ENCODE measurements around the gene YIF1A. TPM values are rescaled to one million over a fixed set of nuclear protein-coding genes. Genes with fewer than 3 reads are reported as not detected.
A peak's percentile ranks its signal among the peaks of the same experiment; 100 is the strongest.

The YIF1A gene
- total and polyA plus RNA-seq, 12 donors = 69.7 to 154 (median 99.5) TPM

DNA sequence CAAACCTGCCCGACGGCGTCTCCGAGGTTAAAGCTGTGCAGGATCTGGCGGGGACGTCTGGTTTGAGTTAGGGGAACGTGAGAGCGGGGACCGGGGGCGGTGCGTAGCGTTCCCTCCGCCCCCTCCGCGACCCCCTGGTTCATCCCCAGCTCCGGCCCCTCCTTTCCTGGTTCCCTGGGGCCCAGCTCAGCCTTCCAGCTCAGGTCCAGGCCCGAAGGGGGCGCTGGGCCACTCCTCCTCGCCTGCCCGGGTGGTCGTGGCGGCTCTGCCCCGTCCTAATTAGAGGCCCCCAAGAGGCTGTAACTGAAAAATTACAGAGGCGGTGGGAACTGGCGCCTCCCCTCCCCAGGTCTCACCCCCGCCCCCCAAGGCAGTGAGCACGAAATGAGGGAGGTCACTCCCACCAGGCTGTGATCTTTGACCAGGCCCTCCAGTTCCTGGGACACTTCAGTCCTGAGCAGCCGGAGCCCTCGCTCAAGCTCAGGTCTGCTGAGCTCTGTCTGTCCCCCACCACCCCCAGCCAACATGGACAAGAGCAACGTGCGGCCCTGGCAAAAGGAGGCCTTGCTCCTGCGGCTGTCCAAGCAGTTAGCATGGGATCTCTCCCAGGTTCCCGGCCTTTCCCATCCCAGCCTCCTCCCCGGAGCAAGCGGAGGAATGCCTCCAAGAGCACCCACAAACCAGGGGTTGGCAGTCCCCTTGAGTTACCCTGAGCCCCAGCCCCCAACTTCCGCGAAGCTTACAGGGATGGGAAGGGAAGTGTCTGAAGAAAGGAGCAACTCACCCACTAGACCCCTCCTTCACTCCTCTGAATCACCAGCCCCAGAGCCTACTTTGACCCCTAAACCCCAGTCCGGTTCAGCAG lies 24.6 kb upstream of the YIF1A start:
- H3K4me3 ChIP-seq = peak overlapping the region in 1 of 4 donors; percentile 35
- H3K4me1 ChIP-seq (replicated peaks in 1 of 2) = peaks cover 6 to 16% of the 10 kb centered on the region in 2 donors

DNA sequence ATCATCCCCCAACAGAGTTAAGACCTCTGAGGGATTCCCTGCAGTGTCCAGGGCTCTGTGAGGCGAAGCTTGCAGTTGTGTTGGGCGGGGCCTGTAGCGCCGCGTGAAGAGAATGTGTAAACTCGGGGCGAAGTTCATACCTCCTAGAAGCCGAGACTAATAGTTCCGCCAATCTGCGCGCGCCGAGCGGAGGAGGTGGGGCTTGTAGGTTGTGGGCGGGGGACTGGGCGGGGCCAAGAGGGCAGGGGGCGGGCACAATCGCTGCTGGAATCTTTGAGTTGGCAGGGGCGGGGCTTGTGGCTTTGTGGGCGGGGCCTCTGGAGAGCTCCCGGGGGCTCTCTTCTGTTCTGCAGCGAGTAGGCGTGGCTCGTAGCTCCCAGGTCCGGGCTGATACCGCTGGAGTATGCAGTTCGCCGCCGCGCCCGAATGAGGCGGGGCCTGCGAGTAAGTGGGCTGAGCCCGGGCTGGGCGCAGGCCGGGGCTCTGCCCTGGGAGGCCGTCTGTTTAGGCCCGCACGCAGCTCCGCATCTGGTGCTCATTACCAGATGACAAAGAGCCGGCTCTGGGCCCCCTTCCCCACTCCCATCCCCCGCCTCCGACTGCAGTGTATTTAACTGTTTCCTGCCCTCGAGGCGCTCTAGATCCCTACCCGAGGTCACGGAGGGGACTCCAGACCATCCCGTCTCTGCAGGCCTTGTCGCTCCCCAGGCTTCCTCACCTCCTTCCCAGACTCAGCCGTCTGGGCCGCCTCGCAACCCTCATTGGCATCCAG lies 23.8 kb upstream of the YIF1A start:
- peak; percentile 99 to 100 (median 99) for DNase-seq

More for the DNA sequence above, 24.6 kb upstream of the YIF1A start:
- Histone ChIP-seq H3K36me3 (replicated peaks in 1 of 2) (no peaks in the 10 kb centered on the region), H3K27me3 (no peaks in the 10 kb centered on the region), H3K9me3 (replicated peaks in 1 of 3) (no peaks in the 10 kb centered on the region), H3K27ac (peak overlapping the region in 4 of 5 donors; percentile 30 to 91 (median 78))
- DNase-seq = no peak
- intact Hi-C loops (cut with DNase I) = no loop called here
- 37 to 91% (median 44%) methylated on average over 5 to 38 of the region's 38 CpGs for WGBS, 4 donors
- no peak for TF ChIP-seq POLR2A (IDR thresholded peaks at IDR 0.05)
- TF ChIP-seq, protein P1, sequence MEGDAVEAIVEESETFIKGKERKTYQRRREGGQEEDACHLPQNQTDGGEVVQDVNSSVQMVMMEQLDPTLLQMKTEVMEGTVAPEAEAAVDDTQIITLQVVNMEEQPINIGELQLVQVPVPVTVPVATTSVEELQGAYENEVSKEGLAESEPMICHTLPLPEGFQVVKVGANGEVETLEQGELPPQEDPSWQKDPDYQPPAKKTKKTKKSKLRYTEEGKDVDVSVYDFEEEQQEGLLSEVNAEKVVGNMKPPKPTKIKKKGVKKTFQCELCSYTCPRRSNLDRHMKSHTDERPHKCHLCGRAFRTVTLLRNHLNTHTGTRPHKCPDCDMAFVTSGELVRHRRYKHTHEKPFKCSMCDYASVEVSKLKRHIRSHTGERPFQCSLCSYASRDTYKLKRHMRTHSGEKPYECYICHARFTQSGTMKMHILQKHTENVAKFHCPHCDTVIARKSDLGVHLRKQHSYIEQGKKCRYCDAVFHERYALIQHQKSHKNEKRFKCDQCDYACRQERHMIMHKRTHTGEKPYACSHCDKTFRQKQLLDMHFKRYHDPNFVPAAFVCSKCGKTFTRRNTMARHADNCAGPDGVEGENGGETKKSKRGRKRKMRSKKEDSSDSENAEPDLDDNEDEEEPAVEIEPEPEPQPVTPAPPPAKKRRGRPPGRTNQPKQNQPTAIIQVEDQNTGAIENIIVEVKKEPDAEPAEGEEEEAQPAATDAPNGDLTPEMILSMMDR (IDR thresholded peaks at IDR 0.05) = no peak

DNA sequence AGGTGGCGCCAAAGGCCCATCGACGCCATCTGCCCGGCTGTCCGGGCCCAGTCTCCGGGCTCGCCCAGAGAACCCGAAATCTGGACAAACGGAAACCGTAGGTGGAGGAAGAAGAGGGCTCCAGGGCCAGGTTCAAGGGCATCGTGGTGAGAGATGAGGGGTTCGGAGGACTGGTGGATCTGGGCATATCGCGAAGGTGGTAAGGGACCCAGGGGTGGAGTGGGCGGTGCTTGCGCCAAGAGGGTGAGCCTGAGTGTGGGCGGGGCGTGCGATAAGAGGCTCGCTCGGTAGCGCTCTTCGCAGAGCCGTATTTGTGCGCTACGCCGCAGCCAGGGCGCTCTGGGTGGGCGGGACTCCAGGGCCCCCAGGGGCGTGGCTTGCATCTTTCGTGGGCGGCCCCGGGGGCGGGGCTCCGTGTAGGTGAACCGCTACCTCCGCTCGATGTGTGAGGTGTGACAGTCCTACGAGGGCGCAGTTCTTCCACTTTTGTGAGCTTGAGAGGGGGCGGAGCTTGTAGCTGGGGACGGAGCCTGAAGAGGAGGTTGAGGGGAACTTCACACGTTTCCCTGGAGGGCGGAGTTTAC lies 23.1 kb upstream of the YIF1A start:
- Histone ChIP-seq H3K27me3 (no peaks in the 10 kb centered on the region), H3K36me3 (replicated peaks in 1 of 2) (no peaks in the 10 kb centered on the region), H3K27ac (peak overlapping the region; percentile 67 to 91 (median 81)), H3K4me1 (replicated peaks in 1 of 2) (peaks cover 6 to 7% of the 10 kb centered on the region in 2 donors), H3K9me3 (replicated peaks in 1 of 3) (no peaks in the 10 kb centered on the region), H3K4me3 (peak overlapping the region in 3 of 4 donors; percentile 36 to 57 (median 48))
- TF ChIP-seq, protein P1 (IDR thresholded peaks at IDR 0.05) = peak; percentile 34 to 97 (median 90)
- TF ChIP-seq POLR2A (IDR thresholded peaks at IDR 0.05) = peak in 1 of 2 donors; percentile 57
- 0 to 1% (median 0%) methylated on average over 15 to 44 of the region's 44 CpGs for WGBS, 4 donors
- intact Hi-C loops (cut with DNase I) = no loop called here
- peak; percentile 87 to 97 (median 92) for DNase-seq

More for the DNA sequence above, 23.8 kb upstream of the YIF1A start:
- Histone ChIP-seq H3K36me3 (replicated peaks in 1 of 2) (no peaks in the 10 kb centered on the region), H3K4me3 (peak overlapping the region in 3 of 4 donors; percentile 36 to 57 (median 48)), H3K9me3 (replicated peaks in 1 of 3) (no peaks in the 10 kb centered on the region), H3K4me1 (replicated peaks in 1 of 2) (peaks cover 6 to 9% of the 10 kb centered on the region in 2 donors), H3K27me3 (no peaks in the 10 kb centered on the region), H3K27ac (peak overlapping the region; percentile 67 to 91 (median 81))
- WGBS, 4 donors = 2 to 16% (median 3%) methylated on average over 9 to 52 of the region's 52 CpGs
- intact Hi-C loops (cut with DNase I) = no loop called here
- TF ChIP-seq, protein P1 (IDR thresholded peaks at IDR 0.05) = peak in 1 of 6 experiments; percentile 5
- peak in 1 of 2 donors; percentile 48 for TF ChIP-seq POLR2A (IDR thresholded peaks at IDR 0.05)

Data from adrenal gland (tissue), 12 donors.